Kidney epithelial cell (primary cell): ENCODE data around the gene TNIP1. TPM values are rescaled to one million over a fixed set of nuclear protein-coding genes. Genes with fewer than 3 reads are reported as not detected.

ENCODE experiments used
- DNase-seq: peaks from one replicate; pipeline ENCODE4 v3.0.0-alpha.2; 2010; ENCODE audit warnings: low read depth
- H3K27me3 ChIP-seq: 2 replicates; pipeline ENCODE4 v1.6.0; 2011; ENCODE audit warnings: low read length; ENCODE audit not compliant: control insufficient read depth, insufficient read depth
- H3K36me3 ChIP-seq: 2 replicates; pipeline ENCODE4 v1.5.1; 2011; ENCODE audit warnings: low read length; ENCODE audit not compliant: control insufficient read depth, insufficient read depth
- H3K4me3 ChIP-seq: 2 replicates; pipeline ENCODE4 v1.5.1; 2011; ENCODE audit warnings: low read depth, mild to moderate bottlenecking, control low read depth, low read length
- CTCF ChIP-seq: IDR thresholded peaks from 2 replicates; pipeline ENCODE4 v1.5.1; 2011; ENCODE audit warnings: mild to moderate bottlenecking, moderate library complexity, low read length, control low read depth, inconsistent platforms; ENCODE audit not compliant: insufficient read depth, poor library complexity, severe bottlenecking
- total RNA-seq: library from RNA; depleted of rRNA; stranded (reverse); fragments of >200 nt; gene quantifications from 2 replicates; pipeline ENCODE4 v1.2.3, GENCODE V29; 2015

TNIP1 gene
- total RNA-seq, 1 donor from 2014 or later = 454 TPM

GRCh38 chr5:151065609-151066008 lies 15.2 kb downstream of the TNIP1 start:
- peaks cover 5% of the 10 kb centered on the region for H3K36me3 ChIP-seq
- TF ChIP-seq CTCF = no peak

GRCh38 chr5:151064916-151065499 lies 15.8 kb downstream of the TNIP1 start:
- no peak for TF ChIP-seq CTCF

More at GRCh38 chr5:151065609-151066008, 15.2 kb downstream of the TNIP1 start:
- Histone ChIP-seq H3K4me3 (no peak overlapping the region), H3K27me3 (no peaks in the 10 kb centered on the region)
- no peak for DNase-seq

GRCh38 chr5:151063142-151063989 lies 17.5 kb downstream of the TNIP1 start:
- H3K4me3 ChIP-seq = no peak overlapping the region
- peaks cover 3% of the 10 kb centered on the region for H3K36me3 ChIP-seq
- TF ChIP-seq CTCF = no peak
- H3K27me3 ChIP-seq = no peaks in the 10 kb centered on the region
- DNase-seq = no peak

More at GRCh38 chr5:151064916-151065499, 15.8 kb downstream of the TNIP1 start:
- Histone ChIP-seq H3K36me3 (peaks cover 5% of the 10 kb centered on the region), H3K27me3 (no peaks in the 10 kb centered on the region), H3K4me3 (no peak overlapping the region)
- no peak for DNase-seq

- H3K36me3 ChIP-seq = peaks cover 3% of the 10 kb centered on the region
- no peak for DNase-seq
- no peak overlapping the region for H3K4me3 ChIP-seq
- H3K27me3 ChIP-seq = no peaks in the 10 kb centered on the region
- TF ChIP-seq CTCF = no peak
Observed at GRCh38 chr5:151062405-151063141, 18.3 kb downstream of the TNIP1 start.

- Histone ChIP-seq H3K27me3 (no peaks in the 10 kb centered on the region), H3K4me3 (no peak overlapping the region), H3K36me3 (peaks cover 3% of the 10 kb centered on the region)
- TF ChIP-seq CTCF = no peak
- no peak for DNase-seq
Observed at GRCh38 chr5:151060742-151061141, 20.1 kb downstream of the TNIP1 start.
